HEK293T (cell line): ENCODE data around the gene SLC16A4.

Source experiments
- CTCF ChIA-PET: fragments of 350-600 bp; formaldehyde crosslinking; extraction: SDS; loops from one replicate; lab custom pipeline; 2021; ENCODE audit warnings: antibody characterized with exemption, inconsistent platforms; lab: Yijun Ruan, JAX
- POLR2A ChIA-PET: fragments of 350-600 bp; formaldehyde crosslinking; extraction: SDS; loops from one replicate; lab custom pipeline; 2020; ENCODE audit warnings: antibody characterized with exemption, inconsistent platforms; lab: Yijun Ruan, JAX
- DNase-seq: peaks from one replicate; pipeline ENCODE4 v3.0.0; 2012; ENCODE audit warnings: mixed read lengths; ENCODE audit errors: extremely low spot score
- ARNT ChIP-seq: fragments of 450-650 bp; IDR thresholded peaks from 2 replicates; pipeline ENCODE4 v1.6.1; 2017; ENCODE audit warnings: mild to moderate bottlenecking
- BHLHE40 ChIP-seq: fragments of 450-650 bp; IDR thresholded peaks from 2 replicates; pipeline ENCODE4 v1.6.1; 2016; ENCODE audit warnings: mild to moderate bottlenecking, moderate library complexity, borderline replicate concordance
- CTBP1 ChIP-seq: fragments of 450-650 bp; IDR thresholded peaks from 2 replicates; pipeline ENCODE4 v1.6.1; 2016; ENCODE audit warnings: borderline replicate concordance
- ELF4 ChIP-seq: fragments of 450-650 bp; IDR thresholded peaks from 2 replicates; pipeline ENCODE4 v1.6.1; 2017; ENCODE audit warnings: antibody characterized with exemption
- FOXA1 ChIP-seq: fragments of 450-650 bp; IDR thresholded peaks from 2 replicates; pipeline ENCODE4 v1.6.1; 2016; ENCODE audit warnings: mild to moderate bottlenecking
- FOXK2 ChIP-seq: fragments of 450-650 bp; IDR thresholded peaks from 2 replicates; pipeline ENCODE4 v1.6.1; 2016; ENCODE audit warnings: mild to moderate bottlenecking
- FOXM1 ChIP-seq: fragments of 450-650 bp; IDR thresholded peaks from 2 replicates; pipeline ENCODE4 v1.6.1; 2017; ENCODE audit warnings: mild to moderate bottlenecking, borderline replicate concordance
- HDGF ChIP-seq: fragments of 450-650 bp; IDR thresholded peaks from 2 replicates; pipeline ENCODE4 v1.6.1; 2017; ENCODE audit warnings: antibody characterized with exemption, borderline replicate concordance
- L3MBTL2 ChIP-seq: fragments of 450-650 bp; conservative IDR thresholded peaks from 2 replicates; pipeline ENCODE4 v1.6.1; 2016; ENCODE audit warnings: mild to moderate bottlenecking
- LEF1 ChIP-seq: fragments of 450-650 bp; IDR thresholded peaks from 2 replicates; pipeline ENCODE4 v1.6.1; 2017; ENCODE audit warnings: mild to moderate bottlenecking, borderline replicate concordance
- NFRKB ChIP-seq: fragments of 450-650 bp; IDR thresholded peaks from 2 replicates; pipeline ENCODE4 v1.6.1; 2016; ENCODE audit warnings: mild to moderate bottlenecking, moderate library complexity
- SP1 ChIP-seq: fragments of 450-650 bp; IDR thresholded peaks from 2 replicates; pipeline ENCODE4 v1.6.1; 2017
- SUZ12 ChIP-seq: fragments of 450-650 bp; IDR thresholded peaks from 2 replicates; pipeline ENCODE4 v1.6.1; 2016; ENCODE audit warnings: mild to moderate bottlenecking
- TARDBP ChIP-seq: fragments of 450-650 bp; IDR thresholded peaks from 2 replicates; pipeline ENCODE4 v1.6.1; 2016
- ZNF384 ChIP-seq: fragments of 450-650 bp; IDR thresholded peaks from 2 replicates; pipeline ENCODE4 v1.6.1; 2016
- TF ChIP-seq, protein P1 (sequence below): fragments of 450-650 bp; IDR thresholded peaks from 2 replicates; pipeline ENCODE4 v1.6.1; 2016

The SLC16A4 gene

GRCh38 chr1:110337704-110338308 is 53.0 kb downstream of the SLC16A4 start:
- ChIA-PET POLR2A (interaction anchor here (0.8 to 4.5 kb wide), 35 partner anchors 9 to 340 kb away, joined by 3 to 35 read pairs (median 6); partner anchors contain the start of genes KCNC4 and SLC16A4), CTCF (interaction anchor here (0.9 to 3.7 kb wide), 8 partner anchors 8 to 158 kb away, joined by 3 to 18 read pairs (median 5); no protein-coding TSS in a partner anchor)
- no peak for TF ChIP-seq FOXK2
- TF ChIP-seq ARNT: no peak
- TF ChIP-seq HDGF: no peak
- no peak for TF ChIP-seq FOXM1
- no peak for TF ChIP-seq TARDBP
- TF ChIP-seq ELF4: no peak; the same call in 1 of the 2 replicates
- TF ChIP-seq FOXA1: no peak
- TF ChIP-seq, protein P1, sequence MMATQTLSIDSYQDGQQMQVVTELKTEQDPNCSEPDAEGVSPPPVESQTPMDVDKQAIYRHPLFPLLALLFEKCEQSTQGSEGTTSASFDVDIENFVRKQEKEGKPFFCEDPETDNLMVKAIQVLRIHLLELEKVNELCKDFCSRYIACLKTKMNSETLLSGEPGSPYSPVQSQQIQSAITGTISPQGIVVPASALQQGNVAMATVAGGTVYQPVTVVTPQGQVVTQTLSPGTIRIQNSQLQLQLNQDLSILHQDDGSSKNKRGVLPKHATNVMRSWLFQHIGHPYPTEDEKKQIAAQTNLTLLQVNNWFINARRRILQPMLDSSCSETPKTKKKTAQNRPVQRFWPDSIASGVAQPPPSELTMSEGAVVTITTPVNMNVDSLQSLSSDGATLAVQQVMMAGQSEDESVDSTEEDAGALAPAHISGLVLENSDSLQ: no peak
- DNase-seq: no peak

DNA sequence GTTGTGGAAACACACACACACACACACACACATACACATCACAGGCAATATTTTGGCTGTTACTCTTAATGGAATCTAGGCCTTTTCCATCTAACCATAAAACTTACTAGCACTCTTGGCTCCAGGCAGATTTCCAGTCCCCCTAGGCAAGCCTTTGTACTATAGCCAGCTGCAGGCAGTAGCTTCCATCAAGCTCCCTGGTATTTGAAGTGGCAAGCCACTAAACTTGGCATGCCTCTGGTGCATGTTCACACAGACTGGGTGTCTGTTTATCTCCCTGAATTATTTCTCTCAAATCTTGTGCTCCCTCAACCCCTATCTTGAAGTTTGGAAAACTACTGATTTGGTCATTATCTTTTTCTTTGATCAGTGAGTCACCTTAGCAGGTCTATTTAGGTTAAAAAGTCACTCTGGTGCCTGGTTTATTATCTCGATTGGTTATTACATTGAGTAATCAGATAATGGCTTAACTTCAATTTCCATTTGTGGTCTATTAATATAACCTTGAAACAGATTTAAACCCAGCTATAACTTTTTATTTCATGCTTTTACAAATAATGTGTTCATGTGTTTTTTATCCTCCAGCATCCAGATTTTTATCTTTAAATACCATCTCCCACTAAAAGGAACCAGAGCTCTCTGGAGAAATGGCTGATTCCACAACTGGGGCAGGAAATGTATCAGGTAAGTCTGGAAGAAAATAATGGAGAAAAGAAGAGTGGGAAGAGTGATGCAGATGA is 54.4 kb downstream of the SLC16A4 start:
- CTCF ChIA-PET: interaction anchor here (1.1 to 3.7 kb wide), 5 partner anchors 19 to 160 kb away, joined by 4 to 18 read pairs (median 7); no protein-coding TSS in a partner anchor
- TF ChIP-seq SUZ12 (no peak), ELF4 (no peak), FOXK2 (no peak), SP1 (no peak), FOXA1 (no peak), ARNT (no peak), LEF1 (no peak), HDGF (no peak), NFRKB (no peak), CTBP1 (no peak), BHLHE40 (no peak), ZNF384 (no peak), L3MBTL2 (no peak)
- TF ChIP-seq, protein P1: no peak
- POLR2A ChIA-PET: interaction anchor here (0.6 to 4.5 kb wide), 4 partner anchors 26 to 1262 kb away, joined by 3 to 35 read pairs (median 8); partner anchors contain the start of gene KCNC4
- no peak for DNase-seq

DNA sequence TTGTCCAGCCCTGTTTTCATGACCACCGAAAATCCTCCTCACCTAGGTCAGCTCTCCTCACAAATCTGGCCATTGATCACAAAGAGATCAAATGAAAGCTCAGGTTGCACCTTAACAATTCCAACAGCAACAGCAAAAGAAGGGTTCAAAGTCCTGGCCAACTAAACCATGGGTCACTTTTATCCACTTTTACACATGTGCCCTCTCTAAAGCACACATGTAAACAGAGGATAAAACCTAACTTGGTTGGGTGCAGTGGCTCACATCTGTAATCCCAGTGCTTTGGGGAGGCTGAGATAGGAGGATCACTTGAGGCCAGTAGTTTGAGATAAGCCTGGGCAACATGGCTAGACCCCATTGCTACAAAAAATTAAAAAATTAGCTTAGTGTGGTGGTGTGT is 55.6 kb downstream of the SLC16A4 start:
- DNase-seq: no peak
- no peak for TF ChIP-seq SUZ12
- no peak for TF ChIP-seq SP1
- TF ChIP-seq FOXA1: no peak
- no peak for TF ChIP-seq CTBP1
- no peak for TF ChIP-seq NFRKB
- TF ChIP-seq FOXK2: no peak
- TF ChIP-seq TARDBP: no peak
- TF ChIP-seq, protein P1: no peak
- no peak for TF ChIP-seq BHLHE40
- no peak for TF ChIP-seq ELF4
- TF ChIP-seq LEF1: no peak
- no peak for TF ChIP-seq ZNF384
- TF ChIP-seq HDGF: no peak
- ChIA-PET CTCF (interaction anchor here (1.1 to 3.0 kb wide), 2 partner anchors 22 to 161 kb away, joined by 7 to 9 read pairs; no protein-coding TSS in a partner anchor), POLR2A (interaction anchor here (0.5 to 0.8 kb wide), 2 partner anchors 83 to 182 kb away, joined by 3 to 4 read pairs; no protein-coding TSS in a partner anchor)

DNA sequence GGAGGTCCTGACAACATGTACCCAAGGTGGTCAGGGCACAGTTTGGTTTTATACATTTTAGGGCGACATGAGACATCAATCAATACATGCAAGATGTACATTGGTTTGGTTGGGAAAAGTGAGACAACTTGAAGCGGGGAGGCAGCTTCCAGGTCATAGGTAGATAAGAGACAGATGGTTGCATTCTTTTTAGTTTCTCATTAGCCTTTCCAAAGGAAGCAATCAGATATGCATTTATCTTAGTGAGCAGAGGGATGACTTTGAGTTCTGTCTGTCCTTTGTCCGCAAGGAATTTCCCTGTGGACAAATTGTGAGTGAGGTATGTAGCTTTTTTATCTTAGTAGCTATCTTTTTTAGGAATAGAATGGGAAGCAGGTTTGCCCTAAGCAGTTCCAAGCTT is 62.1 kb downstream of the SLC16A4 start:
- DNase-seq: no peak
- TF ChIP-seq LEF1: no peak
- TF ChIP-seq ARNT: no peak
- TF ChIP-seq SP1: no peak
- no peak for TF ChIP-seq SUZ12
- TF ChIP-seq FOXM1: no peak
- TF ChIP-seq ELF4: no peak
- TF ChIP-seq BHLHE40: no peak
- TF ChIP-seq TARDBP: no peak
- TF ChIP-seq NFRKB: no peak
- TF ChIP-seq ZNF384: no peak
- TF ChIP-seq, protein P1: no peak
- no peak for TF ChIP-seq L3MBTL2
- TF ChIP-seq CTBP1: no peak
- no peak for TF ChIP-seq HDGF
- TF ChIP-seq FOXK2: no peak
- TF ChIP-seq FOXA1: no peak
- CTCF ChIA-PET: no interaction called here
- POLR2A ChIA-PET: interaction anchor here (2.6 kb wide), 1 partner anchor 9 kb away, joined by 23 read pairs; the partner anchor contains the start of gene RBM15

- no peak for DNase-seq
- ChIA-PET POLR2A (interaction anchor here (2.6 kb wide), 1 partner anchor 10 kb away, joined by 23 read pairs; the partner anchor contains the start of gene RBM15), CTCF (interaction anchor here (0.7 kb wide), 1 partner anchor 121 kb away, joined by 3 read pairs; no protein-coding TSS in a partner anchor)
- no peak for TF ChIP-seq NFRKB
- TF ChIP-seq, protein P1: peak; percentile 92
These were observed 62.6 kb downstream of the SLC16A4 start for GRCh38 chr1:110328274-110328673.
